ENCODE results near the gene AFF2. TPM values are rescaled to one million over a fixed set of nuclear protein-coding genes. Genes with fewer than 3 reads are reported as not detected.

AFF2 gene
- total and polyA plus RNA-seq, 5 donors from 2014 or later = 1.1 TPM; not detected in 4

- Mint-ChIP-seq H3K27me3 (peaks cover 12% of the 10 kb centered on the region), H3K4me1 (peaks cover 0 to 6% (median 0%) of the 10 kb centered on the region in 4 donors), H3K4me3 (no peak overlapping the region), H3K36me3 (no peaks in the 10 kb centered on the region), H3K9me3 (peaks cover 0 to 2% (median 0%) of the 10 kb centered on the region in 7 donors), H3K27ac (no peak overlapping the region)
- no peak overlapping the region for H3K4me3 ChIP-seq (ENCODE audit: low read depth, low read length)
- ATAC-seq (ENCODE audit: low read depth in 2 of 2) (no peak), DNase-seq (no peak)
- no peak overlapping the region for H3K27ac ChIP-seq (ENCODE audit: insufficient read depth, low read length, poor library complexity, severe bottlenecking)
- no peaks in the 10 kb centered on the region for H3K4me1 ChIP-seq (ENCODE audit: control insufficient read depth, insufficient read depth, low read length, poor library complexity, severe bottlenecking)
- no peaks in the 10 kb centered on the region for H3K27me3 ChIP-seq (ENCODE audit: control insufficient read depth, insufficient read depth, low read length)
- no peaks in the 10 kb centered on the region for H3K9me3 ChIP-seq (ENCODE audit: control insufficient read depth in 2 of 2, low read length in 2 of 2)
- H3K36me3 ChIP-seq (ENCODE audit: control insufficient read depth, insufficient read depth, low read length) = no peaks in the 10 kb centered on the region
Measured at GRCh38 chrX:148495176-148495575, 5.2 kb upstream of the AFF2 start.

GRCh38 chrX:148498067-148498466 lies 2.4 kb upstream of the AFF2 start:
- peaks cover 9% of the 10 kb centered on the region for H3K4me1 ChIP-seq (ENCODE audit: control insufficient read depth, insufficient read depth, low read length, poor library complexity, severe bottlenecking)
- no peak overlapping the region for H3K4me3 ChIP-seq (ENCODE audit: low read depth, low read length)
- peaks cover 6% of the 10 kb centered on the region for H3K27me3 ChIP-seq (ENCODE audit: control insufficient read depth, insufficient read depth, low read length)
- no peak overlapping the region for H3K27ac ChIP-seq (ENCODE audit: insufficient read depth, low read length, poor library complexity, severe bottlenecking)
- no peaks in the 10 kb centered on the region for H3K9me3 ChIP-seq (ENCODE audit: control insufficient read depth in 2 of 2, low read length in 2 of 2)
- Mint-ChIP-seq H3K27ac (no peak overlapping the region), H3K4me3 (no peak overlapping the region), H3K4me1 (peaks cover 0 to 14% (median 4%) of the 10 kb centered on the region in 4 donors), H3K36me3 (no peaks in the 10 kb centered on the region), H3K27me3 (peaks cover 21% of the 10 kb centered on the region), H3K9me3 (no peaks in the 10 kb centered on the region)
- no peak for DNase-seq
- no peaks in the 10 kb centered on the region for H3K36me3 ChIP-seq (ENCODE audit: control insufficient read depth, insufficient read depth, low read length)
- no peak for ATAC-seq (ENCODE audit: low read depth in 2 of 2)

GRCh38 chrX:148499638-148500422 lies 587 bp upstream of the AFF2 start:
- Mint-ChIP-seq H3K27me3 (peaks cover 24% of the 10 kb centered on the region), H3K4me1 (peaks cover 0 to 14% (median 4%) of the 10 kb centered on the region in 4 donors), H3K36me3 (no peaks in the 10 kb centered on the region), H3K4me3 (peak overlapping the region; percentile 52 to 73 (median 64)), H3K9me3 (no peaks in the 10 kb centered on the region), H3K27ac (no peak overlapping the region)
- no peaks in the 10 kb centered on the region for H3K9me3 ChIP-seq (ENCODE audit: control insufficient read depth in 2 of 2, low read length in 2 of 2)
- no peak overlapping the region for H3K27ac ChIP-seq (ENCODE audit: insufficient read depth, low read length, poor library complexity, severe bottlenecking)
- ATAC-seq (ENCODE audit: low read depth in 2 of 2) (no peak), DNase-seq (no peak)
- no peaks in the 10 kb centered on the region for H3K36me3 ChIP-seq (ENCODE audit: control insufficient read depth, insufficient read depth, low read length)
- H3K27me3 ChIP-seq (ENCODE audit: control insufficient read depth, insufficient read depth, low read length) = peaks cover 10% of the 10 kb centered on the region
- H3K4me1 ChIP-seq (ENCODE audit: control insufficient read depth, insufficient read depth, low read length, poor library complexity, severe bottlenecking) = peaks cover 9% of the 10 kb centered on the region
- H3K4me3 ChIP-seq (ENCODE audit: low read depth, low read length) = no peak overlapping the region

GRCh38 chrX:148501386-148502066 lies 1.1 kb downstream of the AFF2 start:
- ATAC-seq (ENCODE audit: low read depth in 2 of 2) = no peak
- Histone ChIP-seq H3K4me3 (ENCODE audit: low read depth, low read length) (no peak overlapping the region), H3K27ac (ENCODE audit: insufficient read depth, low read length, poor library complexity, severe bottlenecking) (no peak overlapping the region), H3K36me3 (ENCODE audit: control insufficient read depth, insufficient read depth, low read length) (no peaks in the 10 kb centered on the region), H3K27me3 (ENCODE audit: control insufficient read depth, insufficient read depth, low read length) (peaks cover 10% of the 10 kb centered on the region), H3K9me3 (ENCODE audit: control insufficient read depth in 2 of 2, low read length in 2 of 2) (no peaks in the 10 kb centered on the region), H3K4me1 (ENCODE audit: control insufficient read depth, insufficient read depth, low read length, poor library complexity, severe bottlenecking) (peaks cover 9% of the 10 kb centered on the region)
- H3K27ac Mint-ChIP-seq = no peak overlapping the region
- peaks cover 0 to 14% (median 4%) of the 10 kb centered on the region in 4 donors for H3K4me1 Mint-ChIP-seq
- peaks cover 24% of the 10 kb centered on the region for H3K27me3 Mint-ChIP-seq
- H3K4me3 Mint-ChIP-seq = peak overlapping the region; percentile 78 to 91 (median 86)
- H3K9me3 Mint-ChIP-seq = no peaks in the 10 kb centered on the region
- no peaks in the 10 kb centered on the region for H3K36me3 Mint-ChIP-seq
- peak in 1 of 3 donors; percentile 14 for DNase-seq

- ATAC-seq (ENCODE audit: low read depth in 2 of 2) (no peak), DNase-seq (no peak)
- H3K36me3 Mint-ChIP-seq = no peaks in the 10 kb centered on the region
Measured at GRCh38 chrX:148504506-148504905, 4.1 kb downstream of the AFF2 start.

GRCh38 chrX:148507418-148507817 lies 7.0 kb downstream of the AFF2 start:
- no peak overlapping the region for H3K27ac Mint-ChIP-seq
- H3K36me3 Mint-ChIP-seq = no peaks in the 10 kb centered on the region
- no peak overlapping the region for H3K4me3 Mint-ChIP-seq
- H3K9me3 Mint-ChIP-seq = peaks cover 0 to 2% (median 0%) of the 10 kb centered on the region in 7 donors
- peaks cover 6% of the 10 kb centered on the region for H3K27me3 Mint-ChIP-seq
- Histone ChIP-seq H3K27ac (ENCODE audit: insufficient read depth, low read length, poor library complexity, severe bottlenecking) (no peak overlapping the region), H3K4me3 (ENCODE audit: low read depth, low read length) (no peak overlapping the region), H3K4me1 (ENCODE audit: control insufficient read depth, insufficient read depth, low read length, poor library complexity, severe bottlenecking) (no peaks in the 10 kb centered on the region), H3K27me3 (ENCODE audit: control insufficient read depth, insufficient read depth, low read length) (peaks cover 8% of the 10 kb centered on the region), H3K36me3 (ENCODE audit: control insufficient read depth, insufficient read depth, low read length) (no peaks in the 10 kb centered on the region), H3K9me3 (ENCODE audit: control insufficient read depth in 2 of 2, low read length in 2 of 2) (no peaks in the 10 kb centered on the region)
- peaks cover 0 to 4% (median 0%) of the 10 kb centered on the region in 4 donors for H3K4me1 Mint-ChIP-seq
- ATAC-seq (ENCODE audit: low read depth in 2 of 2) (no peak), DNase-seq (no peak)

More at GRCh38 chrX:148504506-148504905, 4.1 kb downstream of the AFF2 start:
- Histone ChIP-seq H3K4me3 (ENCODE audit: low read depth, low read length) (no peak overlapping the region), H3K4me1 (ENCODE audit: control insufficient read depth, insufficient read depth, low read length, poor library complexity, severe bottlenecking) (peaks cover 9% of the 10 kb centered on the region), H3K27me3 (ENCODE audit: control insufficient read depth, insufficient read depth, low read length) (peaks cover 10% of the 10 kb centered on the region), H3K27ac (ENCODE audit: insufficient read depth, low read length, poor library complexity, severe bottlenecking) (no peak overlapping the region), H3K36me3 (ENCODE audit: control insufficient read depth, insufficient read depth, low read length) (no peaks in the 10 kb centered on the region), H3K9me3 (ENCODE audit: control insufficient read depth in 2 of 2, low read length in 2 of 2) (no peaks in the 10 kb centered on the region)
- H3K27ac Mint-ChIP-seq = no peak overlapping the region
- no peak overlapping the region for H3K4me3 Mint-ChIP-seq
- peaks cover 0 to 8% (median 4%) of the 10 kb centered on the region in 4 donors for H3K4me1 Mint-ChIP-seq
- H3K9me3 Mint-ChIP-seq = no peaks in the 10 kb centered on the region
- peaks cover 14% of the 10 kb centered on the region for H3K27me3 Mint-ChIP-seq

GRCh38 chrX:148512453-148512852 lies 12.0 kb downstream of the AFF2 start:
- DNase-seq (no peak), ATAC-seq (ENCODE audit: low read depth in 2 of 2) (no peak)
- Histone ChIP-seq H3K27ac (ENCODE audit: insufficient read depth, low read length, poor library complexity, severe bottlenecking) (no peak overlapping the region), H3K9me3 (ENCODE audit: control insufficient read depth in 2 of 2, low read length in 2 of 2) (no peaks in the 10 kb centered on the region), H3K36me3 (ENCODE audit: control insufficient read depth, insufficient read depth, low read length) (no peaks in the 10 kb centered on the region), H3K4me1 (ENCODE audit: control insufficient read depth, insufficient read depth, low read length, poor library complexity, severe bottlenecking) (no peaks in the 10 kb centered on the region), H3K27me3 (ENCODE audit: control insufficient read depth, insufficient read depth, low read length) (no peaks in the 10 kb centered on the region), H3K4me3 (ENCODE audit: low read depth, low read length) (no peak overlapping the region)
- Mint-ChIP-seq H3K27ac (no peak overlapping the region), H3K4me1 (peaks cover 0 to 4% (median 0%) of the 10 kb centered on the region in 4 donors), H3K9me3 (peaks cover 0 to 2% (median 0%) of the 10 kb centered on the region in 7 donors), H3K27me3 (no peaks in the 10 kb centered on the region), H3K36me3 (no peaks in the 10 kb centered on the region), H3K4me3 (no peak overlapping the region)
